ENCODE measurements around the gene FAAP20. TPM values are rescaled to one million over a fixed set of nuclear protein-coding genes. Genes with fewer than 3 reads are reported as not detected.

The FAAP20 gene
- total RNA-seq, 2 donors from 2014 or later: 35.4 to 41.4 TPM

- no peak for DNase-seq
- no peak for ATAC-seq
- intact Hi-C loops (cut with DNase I): no loop called here
Measured at GRCh38 chr1:2201062-2201461, 6.5 kb upstream of the FAAP20 start.

- no peak for DNase-seq
- intact Hi-C loops (cut with DNase I): no loop called here
- ATAC-seq: no peak
Measured at GRCh38 chr1:2200308-2200943, 5.9 kb upstream of the FAAP20 start.

DNA sequence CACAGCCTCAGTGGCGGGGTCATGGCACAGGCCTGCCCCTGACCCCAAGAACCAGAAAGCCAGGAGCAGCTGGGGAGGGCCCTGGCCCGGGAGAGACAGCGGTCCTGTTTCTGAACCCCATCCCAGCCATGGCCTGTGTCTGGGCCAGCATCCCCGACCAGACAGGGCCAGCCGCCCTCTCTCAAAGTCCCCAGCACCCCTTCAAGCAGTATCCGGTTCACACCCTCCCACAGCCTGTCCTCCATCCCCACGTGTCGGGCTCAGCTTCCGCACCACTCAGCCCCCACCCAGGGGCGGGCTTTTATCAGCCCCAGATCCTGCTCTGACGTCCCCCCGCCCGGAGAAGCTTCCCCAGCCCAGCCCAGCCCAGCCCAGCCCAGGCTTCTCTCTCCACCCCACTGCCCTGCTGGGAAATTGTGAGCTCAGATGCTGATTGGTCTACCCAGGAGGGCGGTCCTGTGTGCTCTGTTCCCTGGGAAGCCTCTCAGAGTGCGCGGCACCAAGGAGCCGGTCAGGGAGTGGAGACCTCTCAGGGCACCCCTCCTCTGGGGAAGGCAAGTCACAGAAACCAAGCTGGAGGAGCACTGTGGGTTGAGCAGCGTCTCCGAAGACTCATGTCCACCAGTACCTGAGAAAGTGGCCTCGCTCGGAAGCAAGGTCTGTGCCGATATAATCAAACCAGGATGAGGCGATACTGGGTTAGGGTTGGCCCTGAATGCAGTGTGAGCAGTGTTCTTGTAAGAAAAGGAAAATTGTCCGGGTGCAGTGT, 4.7 kb upstream of the FAAP20 start:
- intact Hi-C loops (cut with DNase I): loop anchor here (5.0 to 10.0 kb wide), 2 partner anchors 116 to 118 kb away; no protein-coding TSS in a partner anchor
- peak; percentile 94 for DNase-seq
- ATAC-seq: peak; percentile 82 to 85

DNA sequence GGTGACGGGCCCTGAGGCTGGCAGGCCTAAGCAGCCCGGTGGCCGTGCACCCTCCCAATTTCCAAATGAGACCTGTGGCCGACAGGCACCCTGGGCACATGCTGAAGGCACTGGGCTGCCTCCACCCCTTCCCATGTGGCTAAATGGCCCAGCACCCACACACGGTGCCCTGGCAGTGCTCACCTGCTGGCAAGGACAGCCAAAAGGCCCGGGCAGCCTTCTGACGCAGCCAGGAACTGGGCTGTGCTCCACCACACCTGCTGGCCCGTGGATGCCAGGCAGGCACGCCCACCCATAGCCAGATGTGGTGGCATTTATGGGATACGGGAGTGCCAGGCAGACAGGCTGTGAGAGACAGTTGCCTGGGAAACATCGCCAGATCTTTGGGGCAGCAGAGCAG, 4.0 kb upstream of the FAAP20 start:
- no peak for ATAC-seq
- intact Hi-C loops (cut with DNase I): loop anchor here (5.0 to 10.0 kb wide), 2 partner anchors 116 to 119 kb away; no protein-coding TSS in a partner anchor
- DNase-seq: no peak

- no peak for ATAC-seq
- intact Hi-C loops (cut with DNase I): loop anchor here (5.0 to 10.0 kb wide), 2 partner anchors 117 to 120 kb away; no protein-coding TSS in a partner anchor
- no peak for DNase-seq
Measured at GRCh38 chr1:2197707-2198165, 3.2 kb upstream of the FAAP20 start.

GRCh38 chr1:2196901-2197638, 2.5 kb upstream of the FAAP20 start:
- ATAC-seq (no peak), DNase-seq (peak; percentile 20)
- intact Hi-C loops (cut with DNase I): loop anchor here (5.0 to 10.0 kb wide), 2 partner anchors 118 to 120 kb away; no protein-coding TSS in a partner anchor

DNA sequence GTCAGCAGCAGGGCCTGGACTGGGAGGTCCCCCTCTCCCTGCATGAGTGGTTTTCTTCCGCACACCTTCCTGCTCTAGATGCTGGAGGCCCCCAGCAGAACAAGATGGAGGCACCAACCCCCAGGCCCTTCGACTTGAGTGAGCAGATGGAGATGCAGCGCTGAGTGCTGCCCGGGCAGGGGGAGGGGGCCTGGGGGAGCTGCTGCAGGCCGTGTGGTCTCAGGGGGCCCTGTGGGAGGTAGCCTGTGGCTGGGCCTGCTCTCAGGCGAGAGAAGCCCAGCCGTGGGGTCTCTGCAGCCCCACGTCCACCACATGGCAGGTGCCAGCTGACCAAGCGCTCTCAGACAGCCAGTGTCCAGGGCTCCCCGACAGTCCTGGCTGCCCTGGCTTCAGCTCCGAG, 1.2 kb upstream of the FAAP20 start:
- no peak for DNase-seq
- ATAC-seq: no peak
- intact Hi-C loops (cut with DNase I): loop anchor here (1.0 to 10.0 kb wide), 4 partner anchors 119 to 186 kb away; no protein-coding TSS in a partner anchor

GRCh38 chr1:2194898-2195673, 514 bp upstream of the FAAP20 start:
- peak; percentile 76 to 77 for ATAC-seq
- intact Hi-C loops (cut with DNase I): loop anchor here (1.0 to 10.0 kb wide), 4 partner anchors 120 to 186 kb away; no protein-coding TSS in a partner anchor
- peak; percentile 94 for DNase-seq

DNA sequence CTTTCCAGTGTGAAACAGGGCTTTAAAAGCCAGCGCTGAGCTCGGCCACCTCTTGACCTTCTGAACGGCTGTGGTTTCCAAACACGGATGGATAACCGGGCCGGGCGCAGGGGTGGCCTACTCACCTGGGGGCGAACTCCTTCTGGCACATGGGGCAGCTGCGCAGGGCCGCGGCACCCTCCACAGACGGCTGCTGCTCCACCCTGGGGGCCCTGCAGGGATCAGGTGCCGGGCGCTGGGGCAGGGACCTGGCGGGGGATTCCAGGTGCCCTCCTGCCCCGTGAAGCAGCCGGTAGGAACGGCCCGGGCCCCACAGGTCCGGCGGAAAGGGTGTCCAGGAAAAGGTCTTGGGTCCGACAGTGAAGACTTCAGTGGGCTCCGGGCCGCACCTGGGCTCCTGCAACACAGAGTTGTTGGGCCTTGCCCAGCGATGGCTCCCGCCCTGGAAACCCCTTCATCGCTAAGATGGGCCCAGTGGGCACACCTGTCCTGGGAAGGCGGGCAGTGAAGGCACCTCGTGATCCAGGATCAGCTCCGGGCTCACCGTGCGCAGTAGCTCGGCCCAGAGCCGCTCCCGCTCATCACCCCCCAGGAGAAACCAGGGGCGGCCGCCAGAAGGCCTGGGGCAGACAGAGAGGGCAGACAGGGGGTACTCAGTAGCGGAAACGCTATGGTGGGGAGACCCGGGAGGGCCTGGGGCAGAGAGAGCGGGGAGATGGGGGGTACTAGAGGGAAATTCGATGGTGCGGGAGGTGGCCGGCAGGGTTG, 874 bp downstream of the FAAP20 start:
- DNase-seq: no peak
- intact Hi-C loops (cut with DNase I): loop anchor here in 1 of 2 donors (2.0 to 10.0 kb wide), 2 partner anchors 121 to 187 kb away; no protein-coding TSS in a partner anchor
- no peak for ATAC-seq

- intact Hi-C loops (cut with DNase I): loop anchor here in 1 of 2 donors (10.0 kb wide), 1 partner anchor 122 kb away; no protein-coding TSS in a partner anchor
- ATAC-seq (no peak), DNase-seq (no peak)
Measured at GRCh38 chr1:2192031-2192995, 2.3 kb downstream of the FAAP20 start.

GRCh38 chr1:2190491-2190976, 4.0 kb downstream of the FAAP20 start:
- intact Hi-C loops (cut with DNase I): loop anchor here in 1 of 2 donors (10.0 kb wide), 1 partner anchor 124 kb away; no protein-coding TSS in a partner anchor
- peak in 1 of 2 donors; percentile 1 for ATAC-seq
- no peak for DNase-seq

- ATAC-seq (peak; percentile 91 to 92), DNase-seq (peak; percentile 89)
- intact Hi-C loops (cut with DNase I): loop anchor here in 1 of 2 donors (10.0 kb wide), 1 partner anchor 125 kb away; no protein-coding TSS in a partner anchor
Measured at GRCh38 chr1:2189459-2190425, 4.8 kb downstream of the FAAP20 start.

GRCh38 chr1:2188336-2188735, 6.2 kb downstream of the FAAP20 start:
- no peak for ATAC-seq
- intact Hi-C loops (cut with DNase I): no loop called here

DNA sequence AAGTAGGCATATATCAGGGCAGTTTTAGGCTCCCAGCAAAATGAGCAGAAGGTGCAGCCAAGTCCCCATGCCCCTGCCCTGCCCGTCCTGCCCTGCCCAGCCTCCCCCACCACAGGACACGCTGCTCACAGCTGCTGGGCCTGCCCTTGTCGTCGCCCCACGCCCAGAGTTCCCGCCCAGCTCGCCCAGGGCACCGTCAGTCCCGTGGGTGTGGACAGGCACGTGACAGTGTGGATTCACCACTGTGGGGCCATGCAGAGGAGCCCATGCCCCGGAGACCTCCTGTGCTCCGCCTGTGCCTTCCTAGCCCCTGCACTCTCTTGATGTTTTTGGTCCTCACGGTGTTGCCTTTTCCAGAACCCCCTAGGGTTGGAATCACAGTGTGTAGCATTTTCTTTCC, 7.0 kb downstream of the FAAP20 start:
- intact Hi-C loops (cut with DNase I): no loop called here
- ATAC-seq: no peak
- no peak for DNase-seq

More at GRCh38 chr1:2188336-2188735, 6.2 kb downstream of the FAAP20 start:
- DNase-seq: no peak

DNA sequence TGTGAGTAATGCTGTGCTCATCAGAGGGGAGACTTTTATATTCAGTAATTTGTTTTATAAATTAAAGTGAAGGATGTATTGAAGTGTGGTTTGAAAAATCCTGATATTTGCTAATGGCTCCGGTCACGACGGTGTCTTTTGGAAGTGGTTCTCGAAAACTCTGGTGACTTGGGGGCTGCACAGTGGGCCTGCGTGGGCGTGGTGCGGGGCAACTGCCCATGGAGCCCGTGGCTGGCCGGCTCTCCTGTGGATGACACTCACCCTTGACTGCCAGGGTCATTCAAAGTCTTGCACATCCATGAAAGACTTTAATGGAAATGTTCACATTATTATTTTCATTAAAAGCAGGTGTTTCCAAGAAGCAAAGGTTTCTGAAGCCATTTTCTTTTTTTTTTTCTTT, 7.7 kb downstream of the FAAP20 start:
- intact Hi-C loops (cut with DNase I): no loop called here
- no peak for ATAC-seq

More for the DNA sequence above, 7.7 kb downstream of the FAAP20 start:
- no peak for DNase-seq

Data from left cardiac atrium (tissue), 4 donors.